Osteoblast (primary cell): Measurements from ENCODE around the gene AGAP3. TPM values are rescaled to one million over a fixed set of nuclear protein-coding genes. Genes with fewer than 3 reads are reported as not detected.

Experiments
- DNase-seq: peaks from one replicate; pipeline ENCODE4 v3.0.0; 2011; ENCODE audit warnings: low spot score, mixed read lengths; ENCODE audit not compliant: insufficient read length; ENCODE audit errors: missing footprints
- H2AFZ ChIP-seq: 2 replicates; pipeline ENCODE4 v1.6.0; 2011; ENCODE audit warnings: mild to moderate bottlenecking, low read length
- H3K27ac ChIP-seq: 2 replicates; pipeline ENCODE4 v1.5.1; 2011; ENCODE audit warnings: mild to moderate bottlenecking, low read depth, low read length, moderate library complexity
- H3K27me3 ChIP-seq: 2 replicates; pipeline ENCODE4 v1.6.0; 2012; ENCODE audit warnings: mild to moderate bottlenecking, control low read depth, inconsistent platforms, low read length, moderate library complexity; ENCODE audit not compliant: insufficient read depth
- H3K36me3 ChIP-seq: 2 replicates; pipeline ENCODE4 v1.5.1; 2011; ENCODE audit warnings: mild to moderate bottlenecking, low read length, control low read depth, moderate library complexity; ENCODE audit not compliant: insufficient read depth
- H3K4me1 ChIP-seq: 2 replicates; pipeline ENCODE4 v1.5.1; 2011; ENCODE audit warnings: mild to moderate bottlenecking, low read length, control low read depth, moderate library complexity; ENCODE audit not compliant: insufficient read depth
- H3K4me2 ChIP-seq: 2 replicates; pipeline ENCODE4 v1.6.0; 2011; ENCODE audit warnings: mild to moderate bottlenecking, low read length; ENCODE audit not compliant: insufficient read depth
- H3K4me3 ChIP-seq: fragments of 200-600 bp; sonication (generic); 3 replicates; pipeline ENCODE4 v1.5.1; 2012; ENCODE audit warnings: mild to moderate bottlenecking, low read length, inconsistent platforms; ENCODE audit not compliant: insufficient read depth
- H3K79me2 ChIP-seq: 2 replicates; pipeline ENCODE4 v1.6.0; 2012; ENCODE audit warnings: mild to moderate bottlenecking, low read length, control low read depth, inconsistent platforms; ENCODE audit not compliant: insufficient read depth
- H3K9me3 ChIP-seq: 2 replicates; pipeline ENCODE4 v1.5.1; 2011; ENCODE audit warnings: low read depth, low read length, control low read depth
- H4K20me1 ChIP-seq: 2 replicates; pipeline ENCODE4 v1.6.0; 2012; ENCODE audit warnings: mild to moderate bottlenecking, low read length, control low read depth; ENCODE audit not compliant: insufficient read depth
- total RNA-seq: library from RNA; depleted of rRNA; stranded (reverse); fragments of >200 nt; gene quantifications from 2 replicates; pipeline ENCODE4 v1.2.3, GENCODE V29; 2012
- TF ChIP-seq, protein P1 (sequence below): IDR thresholded peaks from 2 replicates; pipeline ENCODE4 v1.5.1; 2011; ENCODE audit warnings: mild to moderate bottlenecking, low read depth, low read length, moderate library complexity; ENCODE audit errors: extremely low read depth

AGAP3 gene
- total RNA-seq, 1 donor = 39.8 TPM

DNA sequence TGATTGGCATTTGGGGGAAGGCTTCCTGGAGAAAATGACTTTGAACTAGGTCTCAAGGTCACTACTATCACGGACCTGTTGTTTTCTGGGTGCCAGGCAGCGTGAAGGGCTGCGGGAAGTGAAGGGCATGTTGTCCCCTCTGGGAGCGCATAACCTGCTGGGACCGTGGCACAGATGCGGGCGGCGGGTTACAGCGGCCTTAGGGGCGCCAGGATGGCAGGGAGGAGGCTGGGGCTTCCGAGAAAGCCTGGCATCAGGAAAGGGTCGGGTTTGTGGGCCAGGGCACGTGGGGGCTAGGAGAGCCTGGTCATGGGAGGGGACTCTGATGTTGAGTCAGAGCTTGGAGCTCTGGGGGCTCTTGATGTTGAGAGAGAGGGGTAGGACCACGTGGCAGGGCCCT lies 20.8 kb upstream of the AGAP3 start:
- Histone ChIP-seq H3K4me3 (no peak overlapping the region), H3K4me1 (peaks cover 23% of the 10 kb centered on the region), H3K79me2 (peaks cover 37% of the 10 kb centered on the region), H3K27me3 (no peaks in the 10 kb centered on the region), H3K9me3 (no peaks in the 10 kb centered on the region), H2AFZ (no peak overlapping the region), H3K27ac (no peak overlapping the region), H3K36me3 (peaks cover 51% of the 10 kb centered on the region), H4K20me1 (peaks cover 21% of the 10 kb centered on the region), H3K4me2 (no peak overlapping the region)
- DNase-seq = no peak
- TF ChIP-seq, protein P1, sequence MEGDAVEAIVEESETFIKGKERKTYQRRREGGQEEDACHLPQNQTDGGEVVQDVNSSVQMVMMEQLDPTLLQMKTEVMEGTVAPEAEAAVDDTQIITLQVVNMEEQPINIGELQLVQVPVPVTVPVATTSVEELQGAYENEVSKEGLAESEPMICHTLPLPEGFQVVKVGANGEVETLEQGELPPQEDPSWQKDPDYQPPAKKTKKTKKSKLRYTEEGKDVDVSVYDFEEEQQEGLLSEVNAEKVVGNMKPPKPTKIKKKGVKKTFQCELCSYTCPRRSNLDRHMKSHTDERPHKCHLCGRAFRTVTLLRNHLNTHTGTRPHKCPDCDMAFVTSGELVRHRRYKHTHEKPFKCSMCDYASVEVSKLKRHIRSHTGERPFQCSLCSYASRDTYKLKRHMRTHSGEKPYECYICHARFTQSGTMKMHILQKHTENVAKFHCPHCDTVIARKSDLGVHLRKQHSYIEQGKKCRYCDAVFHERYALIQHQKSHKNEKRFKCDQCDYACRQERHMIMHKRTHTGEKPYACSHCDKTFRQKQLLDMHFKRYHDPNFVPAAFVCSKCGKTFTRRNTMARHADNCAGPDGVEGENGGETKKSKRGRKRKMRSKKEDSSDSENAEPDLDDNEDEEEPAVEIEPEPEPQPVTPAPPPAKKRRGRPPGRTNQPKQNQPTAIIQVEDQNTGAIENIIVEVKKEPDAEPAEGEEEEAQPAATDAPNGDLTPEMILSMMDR = no peak

DNA sequence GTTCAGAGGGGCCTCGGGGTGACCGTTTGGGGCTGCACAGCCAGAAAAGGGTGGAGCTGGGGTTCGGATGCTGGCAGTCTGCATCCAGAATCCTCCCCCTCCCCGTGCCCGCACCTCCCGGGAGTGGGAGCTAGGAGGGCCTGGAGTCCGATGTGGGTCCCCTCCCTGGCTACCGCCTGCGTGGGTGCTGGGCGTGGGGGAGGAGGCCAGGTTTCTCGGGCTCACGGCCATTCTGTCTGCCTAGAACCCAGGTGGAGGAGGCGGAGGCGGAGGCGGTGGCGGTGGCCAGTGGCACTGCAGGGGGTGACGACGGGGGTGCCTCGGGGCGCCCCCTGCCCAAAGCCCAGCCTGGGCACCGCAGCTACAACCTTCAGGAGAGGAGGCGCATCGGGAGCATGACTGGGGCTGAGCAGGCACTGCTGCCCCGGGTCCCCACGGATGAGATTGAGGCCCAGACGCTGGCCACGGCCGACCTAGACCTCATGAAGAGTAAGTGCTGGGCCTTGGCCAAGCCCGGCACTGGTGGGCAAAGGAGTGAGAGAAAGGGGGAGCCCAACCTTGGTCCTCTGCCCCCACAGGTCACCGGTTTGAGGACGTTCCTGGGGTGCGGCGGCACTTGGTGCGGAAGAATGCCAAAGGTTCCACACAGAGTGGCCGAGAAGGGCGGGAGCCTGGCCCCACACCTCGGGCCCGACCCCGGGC lies 19.9 kb upstream of the AGAP3 start:
- Histone ChIP-seq H2AFZ (no peak overlapping the region), H4K20me1 (peaks cover 14% of the 10 kb centered on the region), H3K4me1 (peaks cover 14% of the 10 kb centered on the region), H3K27me3 (no peaks in the 10 kb centered on the region), H3K27ac (no peak overlapping the region), H3K79me2 (peaks cover 28% of the 10 kb centered on the region), H3K4me3 (no peak overlapping the region), H3K36me3 (peaks cover 54% of the 10 kb centered on the region), H3K9me3 (no peaks in the 10 kb centered on the region), H3K4me2 (no peak overlapping the region)
- no peak for DNase-seq
- TF ChIP-seq, protein P1 = no peak

DNA sequence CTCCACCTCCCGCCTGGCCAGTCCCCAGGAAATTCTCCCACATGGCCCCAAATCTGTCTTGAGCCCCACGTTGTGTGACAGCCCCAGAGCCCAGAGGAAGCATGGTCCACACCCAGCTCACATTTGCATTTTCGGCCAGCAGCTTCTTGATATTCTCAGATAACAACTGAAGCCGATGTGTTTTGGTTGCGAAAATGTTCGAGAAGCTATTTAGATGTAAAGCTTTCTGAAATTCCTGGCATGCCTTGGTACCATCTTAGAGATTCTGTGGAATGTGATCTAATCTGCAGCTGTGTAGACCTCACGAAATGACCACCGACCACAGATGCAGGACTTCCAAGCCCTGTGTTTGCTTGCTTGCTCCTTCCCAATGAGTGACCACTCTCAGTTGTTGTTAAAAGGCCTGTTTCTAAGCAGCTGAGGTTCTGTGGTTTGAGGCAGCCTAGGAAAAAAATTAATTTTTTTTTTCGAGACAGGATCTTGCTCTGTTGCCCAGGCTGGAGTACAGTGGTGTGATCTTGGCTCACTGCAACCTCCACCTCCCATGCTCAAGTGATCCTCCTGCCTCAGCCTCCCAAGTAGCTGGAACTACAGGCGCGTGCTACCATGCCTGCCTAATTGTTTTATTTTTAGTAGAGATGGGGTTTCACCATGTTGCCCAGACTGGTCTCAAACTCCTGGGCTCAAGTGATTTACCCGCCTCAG lies 18.1 kb upstream of the AGAP3 start:
- Histone ChIP-seq H3K4me3 (no peak overlapping the region), H3K36me3 (peaks cover 66% of the 10 kb centered on the region), H3K27me3 (no peaks in the 10 kb centered on the region), H3K27ac (no peak overlapping the region), H3K9me3 (no peaks in the 10 kb centered on the region), H4K20me1 (peaks cover 10% of the 10 kb centered on the region), H2AFZ (no peak overlapping the region), H3K79me2 (peaks cover 13% of the 10 kb centered on the region), H3K4me2 (no peak overlapping the region), H3K4me1 (no peaks in the 10 kb centered on the region)
- TF ChIP-seq, protein P1 = no peak
- no peak for DNase-seq

DNA sequence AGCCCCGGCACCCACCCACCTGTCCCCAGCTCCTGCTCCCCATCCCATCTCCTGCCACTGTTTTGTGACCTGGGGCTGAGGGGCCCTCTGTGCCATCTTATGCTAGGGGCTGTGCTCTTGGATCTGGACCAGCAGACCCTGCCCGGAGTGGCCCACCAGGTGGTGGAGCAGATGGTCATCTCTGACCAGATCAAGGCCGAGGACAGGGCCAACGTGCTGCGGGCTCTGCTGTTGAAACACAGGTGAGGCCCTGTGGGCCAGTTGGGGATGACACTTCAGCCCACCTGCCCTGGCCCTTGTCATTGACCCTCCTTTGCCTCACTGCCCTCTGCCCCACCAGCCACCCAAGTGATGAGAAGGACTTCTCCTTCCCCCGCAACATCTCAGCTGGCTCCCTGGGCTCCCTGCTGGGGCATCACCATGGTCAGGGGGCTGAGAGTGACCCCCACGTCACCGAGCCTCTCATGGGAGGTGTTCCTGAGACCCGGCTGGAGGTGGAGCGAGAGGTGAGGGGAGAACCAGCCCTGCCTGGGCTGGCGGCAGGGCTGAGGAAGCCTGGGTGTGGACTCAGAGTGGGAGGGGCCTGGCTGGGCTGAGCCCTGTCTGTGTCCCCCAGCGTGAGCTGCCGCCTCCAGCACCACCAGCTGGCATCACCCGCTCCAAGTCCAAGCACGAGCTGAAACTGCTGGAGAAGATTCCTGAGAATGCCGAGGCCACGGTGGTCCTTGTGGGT lies 16.3 kb upstream of the AGAP3 start:
- TF ChIP-seq, protein P1 = no peak
- no peaks in the 10 kb centered on the region for H3K4me1 ChIP-seq
- peaks cover 68% of the 10 kb centered on the region for H3K36me3 ChIP-seq
- DNase-seq = peak; percentile 84
- H4K20me1 ChIP-seq = peaks cover 5% of the 10 kb centered on the region
- H3K27ac ChIP-seq = no peak overlapping the region
- peaks cover under 1% of the 10 kb centered on the region for H3K79me2 ChIP-seq
- no peak overlapping the region for H3K4me2 ChIP-seq
- no peak overlapping the region for H3K4me3 ChIP-seq
- no peak overlapping the region for H2AFZ ChIP-seq
- no peaks in the 10 kb centered on the region for H3K27me3 ChIP-seq
- no peaks in the 10 kb centered on the region for H3K9me3 ChIP-seq
